HG03432 (cell line): ENCODE data around the gene EPAS1.

ENCODE experiments used
- ATAC-seq: cut with Tn5 transposase; IDR thresholded peaks from one replicate; pipeline ENCODE4 v1.9.1; 2021; ENCODE audit warnings: mild to moderate bottlenecking, moderate library complexity; ENCODE audit not compliant: unreplicated experiment

Gene EPAS1

GRCh38 chr2:46338674-46339073, 41.5 kb downstream of the EPAS1 start:
- no peak for ATAC-seq

- no peak for ATAC-seq
Observed at GRCh38 chr2:46339200-46339599, 42.0 kb downstream of the EPAS1 start.

- ATAC-seq = no peak
Observed at GRCh38 chr2:46339676-46340459, 42.7 kb downstream of the EPAS1 start.

- ATAC-seq = no peak
Observed at GRCh38 chr2:46340740-46341420, 43.7 kb downstream of the EPAS1 start.

- no peak for ATAC-seq
Observed at GRCh38 chr2:46342566-46343315, 45.5 kb downstream of the EPAS1 start.

GRCh38 chr2:46344706-46345105, 47.5 kb downstream of the EPAS1 start:
- no peak for ATAC-seq

- ATAC-seq = no peak
Observed at GRCh38 chr2:46345775-46346174, 48.6 kb downstream of the EPAS1 start.

- ATAC-seq = no peak
Observed at GRCh38 chr2:46346719-46347118, 49.5 kb downstream of the EPAS1 start.

- no peak for ATAC-seq
Observed at GRCh38 chr2:46347648-46348280, 50.6 kb downstream of the EPAS1 start.

- ATAC-seq = no peak
Observed at GRCh38 chr2:46349115-46349547, 51.9 kb downstream of the EPAS1 start.

GRCh38 chr2:46350029-46350689, 53.0 kb downstream of the EPAS1 start:
- no peak for ATAC-seq

GRCh38 chr2:46351098-46351749, 54.0 kb downstream of the EPAS1 start:
- ATAC-seq = no peak

GRCh38 chr2:46351750-46352138, 54.5 kb downstream of the EPAS1 start:
- ATAC-seq = no peak

GRCh38 chr2:46352621-46353020, 55.4 kb downstream of the EPAS1 start:
- no peak for ATAC-seq

- ATAC-seq = no peak
Observed at GRCh38 chr2:46353509-46353908, 56.3 kb downstream of the EPAS1 start.

- ATAC-seq = no peak
Observed at GRCh38 chr2:46355756-46356155, 58.5 kb downstream of the EPAS1 start.

- ATAC-seq = no peak
Observed at GRCh38 chr2:46356991-46357390, 59.8 kb downstream of the EPAS1 start.

GRCh38 chr2:46358713-46359112, 61.5 kb downstream of the EPAS1 start:
- no peak for ATAC-seq

- ATAC-seq = no peak
Observed at GRCh38 chr2:46360303-46360702, 63.1 kb downstream of the EPAS1 start.
